Lower lobe of right lung (tissue), 2 donors: Measurements from ENCODE around the gene PNMA6E. TPM values are rescaled to one million over a fixed set of nuclear protein-coding genes. Genes with fewer than 3 reads are reported as not detected.

Experiments
- ATAC-seq, 2 donors: fragments of 200-7000 bp; cut with Tn5 transposase; one replicate each; pipeline ENCODE4 v1.9.1; 2020 to 2022; ENCODE audit warnings: mild to moderate bottlenecking in 2 of 2, moderate library complexity in 2 of 2
- DNase-seq: peaks from one replicate; pipeline ENCODE4 v3.0.0-alpha.2; 2020
- H3K27ac ChIP-seq: fragments of 200-600 bp; one replicate; pipeline ENCODE4 v1.8.0; 2022
- H3K27me3 ChIP-seq: fragments of 200-600 bp; one replicate; pipeline ENCODE4 v1.8.0; 2022; ENCODE audit warnings: low read depth
- H3K36me3 ChIP-seq: fragments of 200-600 bp; one replicate; pipeline ENCODE4 v1.8.0; 2022; ENCODE audit warnings: mild to moderate bottlenecking
- H3K4me1 ChIP-seq: fragments of 200-600 bp; one replicate; pipeline ENCODE4 v1.8.0; 2022
- H3K4me3 ChIP-seq: fragments of 200-600 bp; one replicate; pipeline ENCODE4 v1.8.0; 2022; ENCODE audit warnings: mild to moderate bottlenecking
- H3K9me3 ChIP-seq: fragments of 200-600 bp; one replicate; pipeline ENCODE4 v1.8.0; 2022
- intact Hi-C: fragments of 100-400 bp; cut with DNase I; formaldehyde crosslinking; loops from one replicate; pipeline ENCODE4 v1.11.0; 2022
- total RNA-seq: library from RNA; stranded (reverse); fragmentation: NEBNext Ultra II Directional; extraction: Animal tissue kit (Norgen Biotek cat#: 25700); gene quantifications from one replicate; pipeline ENCODE4 v1.2.1, GENCODE V29; 2021
- TF ChIP-seq, protein P1 (sequence below): fragments of 200-600 bp; IDR thresholded peaks from one replicate; pipeline ENCODE4 v1.8.0; 2022; ENCODE audit warnings: antibody characterized with exemption, mild to moderate bottlenecking
- donor health status: DM: no; HTN: yes; CAD: no; lungs with severe emphysema.

Gene PNMA6E
- total RNA-seq, 1 donor from 2014 or later, result not detected

GRCh38 chrX:153412746-153413720 is 11.9 kb upstream of the PNMA6E start:
- Histone ChIP-seq H3K4me3 (peak overlapping the region; percentile 61), H3K36me3 (no peaks in the 10 kb centered on the region), H3K4me1 (peaks cover 10% of the 10 kb centered on the region), H3K27me3 (no peaks in the 10 kb centered on the region), H3K27ac (no peak overlapping the region), H3K9me3 (no peaks in the 10 kb centered on the region)
- DNase-seq (no peak), ATAC-seq (no peak)
- TF ChIP-seq, protein P1, sequence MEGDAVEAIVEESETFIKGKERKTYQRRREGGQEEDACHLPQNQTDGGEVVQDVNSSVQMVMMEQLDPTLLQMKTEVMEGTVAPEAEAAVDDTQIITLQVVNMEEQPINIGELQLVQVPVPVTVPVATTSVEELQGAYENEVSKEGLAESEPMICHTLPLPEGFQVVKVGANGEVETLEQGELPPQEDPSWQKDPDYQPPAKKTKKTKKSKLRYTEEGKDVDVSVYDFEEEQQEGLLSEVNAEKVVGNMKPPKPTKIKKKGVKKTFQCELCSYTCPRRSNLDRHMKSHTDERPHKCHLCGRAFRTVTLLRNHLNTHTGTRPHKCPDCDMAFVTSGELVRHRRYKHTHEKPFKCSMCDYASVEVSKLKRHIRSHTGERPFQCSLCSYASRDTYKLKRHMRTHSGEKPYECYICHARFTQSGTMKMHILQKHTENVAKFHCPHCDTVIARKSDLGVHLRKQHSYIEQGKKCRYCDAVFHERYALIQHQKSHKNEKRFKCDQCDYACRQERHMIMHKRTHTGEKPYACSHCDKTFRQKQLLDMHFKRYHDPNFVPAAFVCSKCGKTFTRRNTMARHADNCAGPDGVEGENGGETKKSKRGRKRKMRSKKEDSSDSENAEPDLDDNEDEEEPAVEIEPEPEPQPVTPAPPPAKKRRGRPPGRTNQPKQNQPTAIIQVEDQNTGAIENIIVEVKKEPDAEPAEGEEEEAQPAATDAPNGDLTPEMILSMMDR, result no peak
- intact Hi-C loops, result no loop called here

DNA sequence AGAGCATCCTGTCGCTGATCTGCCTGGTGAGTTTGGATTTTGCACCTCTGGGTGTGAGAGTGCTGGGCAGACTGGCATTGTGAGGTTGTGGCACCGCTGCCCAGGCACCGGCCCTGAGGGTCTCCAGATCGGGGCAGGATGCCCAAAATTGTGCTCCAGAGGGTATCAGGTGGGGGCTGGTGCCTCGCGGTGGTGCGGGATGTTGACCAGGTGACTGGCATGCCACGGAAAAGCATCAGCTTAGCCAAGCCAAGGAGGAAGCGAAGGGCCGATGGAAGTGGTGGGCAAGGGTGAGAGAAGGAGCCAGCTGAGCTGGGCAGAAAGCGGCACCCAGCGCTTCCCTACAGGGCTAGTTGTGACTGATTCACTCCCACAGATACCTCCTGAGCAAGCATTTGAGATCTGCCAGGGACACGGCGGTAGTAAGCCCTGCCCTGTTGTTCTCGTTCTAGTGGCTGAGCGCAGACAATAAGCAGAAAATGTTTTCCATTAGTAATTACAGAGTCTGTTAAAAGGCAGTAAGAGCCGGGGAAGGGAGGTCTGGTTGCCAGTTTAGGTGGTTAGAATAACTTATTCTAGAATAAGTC is 10.9 kb upstream of the PNMA6E start:
- ATAC-seq, result peak in 1 of 2 donors; percentile 7

DNA sequence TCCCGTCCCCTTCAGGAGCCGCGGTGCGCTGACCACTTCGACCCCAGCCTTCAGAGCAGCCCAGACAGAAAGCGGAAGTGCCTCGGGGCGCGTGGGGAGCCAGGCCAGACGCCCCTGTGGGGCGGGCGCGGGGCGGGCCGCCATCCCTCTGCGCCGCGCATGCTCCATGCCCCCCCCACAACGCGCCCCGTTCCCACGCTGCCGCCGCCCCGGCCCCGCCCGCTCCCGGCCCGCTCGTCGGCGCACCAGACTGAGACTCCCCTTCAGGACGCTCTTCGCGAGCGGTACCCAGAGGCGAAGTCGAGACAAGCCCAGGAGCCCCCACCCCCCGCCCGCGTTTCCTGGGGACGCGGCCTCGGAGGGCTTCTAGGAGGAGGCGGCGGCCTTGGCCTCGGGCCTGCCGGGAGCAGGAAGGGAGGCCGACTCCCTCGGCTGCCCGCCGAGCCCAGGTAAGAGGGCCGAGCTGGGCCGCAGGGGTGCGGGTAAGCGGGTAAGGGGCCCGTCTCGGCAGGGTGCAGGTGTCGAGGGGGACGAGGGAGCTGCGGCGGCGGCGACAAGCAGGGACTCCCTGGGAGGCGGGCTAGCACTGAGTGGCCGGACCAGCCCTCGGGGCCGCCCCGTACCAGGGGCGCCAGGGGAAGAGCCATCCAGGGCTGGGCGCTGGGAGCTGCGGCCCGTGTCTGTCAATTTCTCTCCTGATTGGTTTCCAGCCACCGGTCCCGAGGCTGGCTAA is 10.3 kb upstream of the PNMA6E start, which contains the start of gene ZFP92:
Gene ZFP92 (plus strand): TSS at position 218 of the 733 bp plus-strand sequence. CDS start 6,851 bp downstream, outside the sequence.
- no peaks in the 10 kb centered on the region for H3K36me3 ChIP-seq
- TF ChIP-seq, protein P1, result no peak
- H3K27me3 ChIP-seq, result no peaks in the 10 kb centered on the region
- H3K9me3 ChIP-seq, result no peaks in the 10 kb centered on the region
- DNase-seq (peak; percentile 62), ATAC-seq (peak; percentile 82 to 88)
- H3K4me3 ChIP-seq, result peak within 1 kb of the TSS; percentile 61
- intact Hi-C loops, result no loop called here
- peaks cover 10% of the 10 kb centered on the region for H3K4me1 ChIP-seq
- H3K27ac ChIP-seq, result peak within 1 kb of the TSS; percentile 18

More for the DNA sequence above, 10.9 kb upstream of the PNMA6E start:
- TF ChIP-seq, protein P1, result no peak
- Histone ChIP-seq H3K9me3 (no peaks in the 10 kb centered on the region), H3K27ac (no peak overlapping the region), H3K4me3 (peak overlapping the region; percentile 61), H3K36me3 (no peaks in the 10 kb centered on the region), H3K27me3 (no peaks in the 10 kb centered on the region), H3K4me1 (peaks cover 10% of the 10 kb centered on the region)
- intact Hi-C loops, result no loop called here
- DNase-seq, result no peak

- no peaks in the 10 kb centered on the region for H3K27me3 ChIP-seq
- intact Hi-C loops, result no loop called here
- DNase-seq, result no peak
- no peaks in the 10 kb centered on the region for H3K9me3 ChIP-seq
- no peak for ATAC-seq
- peaks cover 10% of the 10 kb centered on the region for H3K4me1 ChIP-seq
- H3K27ac ChIP-seq, result peak overlapping the region; percentile 18
- TF ChIP-seq, protein P1, result no peak
- no peaks in the 10 kb centered on the region for H3K36me3 ChIP-seq
- H3K4me3 ChIP-seq, result peak overlapping the region; percentile 61
Measured at GRCh38 chrX:153410888-153411254, 9.7 kb upstream of the PNMA6E start.

GRCh38 chrX:153410373-153410772 is 9.2 kb upstream of the PNMA6E start:
- no peaks in the 10 kb centered on the region for H3K27me3 ChIP-seq
- H3K27ac ChIP-seq, result no peak overlapping the region
- intact Hi-C loops, result no loop called here
- no peaks in the 10 kb centered on the region for H3K36me3 ChIP-seq
- peaks cover 10% of the 10 kb centered on the region for H3K4me1 ChIP-seq
- DNase-seq, result no peak
- no peak for ATAC-seq
- no peaks in the 10 kb centered on the region for H3K9me3 ChIP-seq
- TF ChIP-seq, protein P1, result no peak
- H3K4me3 ChIP-seq, result no peak overlapping the region
